AG04449 (cell line): ENCODE data around the gene IFT25.
A peak's percentile ranks its signal among the peaks of the same experiment; 100 is the strongest.

ENCODE experiments used
- CTCF ChIA-PET: fragments of 350-600 bp; formaldehyde crosslinking; extraction: SDS; loops from one replicate; lab custom pipeline; 2021; ENCODE audit warnings: antibody characterized with exemption; lab: Yijun Ruan, JAX
- POLR2A ChIA-PET: fragments of 400-600, 350-600 bp; formaldehyde crosslinking; extraction: SDS; loops from one replicate; lab custom pipeline; 2020; ENCODE audit warnings: antibody characterized with exemption, inconsistent platforms; lab: Yijun Ruan, JAX
- DNase-seq: peaks from one replicate; pipeline ENCODE4 v3.0.0-alpha.2; 2010; ENCODE audit warnings: low read depth, low spot score
- H3K4me3 ChIP-seq: 2 replicates; pipeline ENCODE4 v1.5.1; 2011; ENCODE audit warnings: low read depth, mild to moderate bottlenecking, control low read depth, low read length
- TF ChIP-seq, protein P1 (sequence below): IDR thresholded peaks from one replicate; pipeline ENCODE4 v1.5.1; 2011; ENCODE audit warnings: mild to moderate bottlenecking, moderate library complexity, low read length, control low read depth, inconsistent platforms; ENCODE audit not compliant: insufficient read depth; ENCODE audit errors: missing control alignments

The IFT25 gene

DNA sequence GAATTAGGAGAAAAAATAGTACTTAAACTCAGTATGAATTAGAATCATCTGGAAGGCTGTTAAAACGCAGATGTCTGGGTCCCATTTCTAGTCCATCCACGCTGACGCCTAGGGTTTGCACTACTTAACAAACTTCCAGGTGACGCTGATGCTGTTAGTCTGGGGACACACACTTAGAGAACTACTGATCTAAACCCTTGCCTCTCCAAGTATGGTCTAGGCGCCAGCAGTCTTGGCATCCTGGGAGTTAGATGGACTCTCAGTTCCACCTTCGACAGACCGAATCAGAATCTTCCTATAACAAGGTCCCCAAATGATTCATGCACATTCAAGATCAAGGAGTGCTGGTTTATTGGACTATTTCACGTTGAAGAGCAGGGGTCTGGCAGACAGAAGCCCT lies 40.0 kb downstream of the IFT25 start:
- TF ChIP-seq, protein P1, sequence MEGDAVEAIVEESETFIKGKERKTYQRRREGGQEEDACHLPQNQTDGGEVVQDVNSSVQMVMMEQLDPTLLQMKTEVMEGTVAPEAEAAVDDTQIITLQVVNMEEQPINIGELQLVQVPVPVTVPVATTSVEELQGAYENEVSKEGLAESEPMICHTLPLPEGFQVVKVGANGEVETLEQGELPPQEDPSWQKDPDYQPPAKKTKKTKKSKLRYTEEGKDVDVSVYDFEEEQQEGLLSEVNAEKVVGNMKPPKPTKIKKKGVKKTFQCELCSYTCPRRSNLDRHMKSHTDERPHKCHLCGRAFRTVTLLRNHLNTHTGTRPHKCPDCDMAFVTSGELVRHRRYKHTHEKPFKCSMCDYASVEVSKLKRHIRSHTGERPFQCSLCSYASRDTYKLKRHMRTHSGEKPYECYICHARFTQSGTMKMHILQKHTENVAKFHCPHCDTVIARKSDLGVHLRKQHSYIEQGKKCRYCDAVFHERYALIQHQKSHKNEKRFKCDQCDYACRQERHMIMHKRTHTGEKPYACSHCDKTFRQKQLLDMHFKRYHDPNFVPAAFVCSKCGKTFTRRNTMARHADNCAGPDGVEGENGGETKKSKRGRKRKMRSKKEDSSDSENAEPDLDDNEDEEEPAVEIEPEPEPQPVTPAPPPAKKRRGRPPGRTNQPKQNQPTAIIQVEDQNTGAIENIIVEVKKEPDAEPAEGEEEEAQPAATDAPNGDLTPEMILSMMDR, result no peak
- POLR2A ChIA-PET, result no interaction called here
- no peak for DNase-seq

DNA sequence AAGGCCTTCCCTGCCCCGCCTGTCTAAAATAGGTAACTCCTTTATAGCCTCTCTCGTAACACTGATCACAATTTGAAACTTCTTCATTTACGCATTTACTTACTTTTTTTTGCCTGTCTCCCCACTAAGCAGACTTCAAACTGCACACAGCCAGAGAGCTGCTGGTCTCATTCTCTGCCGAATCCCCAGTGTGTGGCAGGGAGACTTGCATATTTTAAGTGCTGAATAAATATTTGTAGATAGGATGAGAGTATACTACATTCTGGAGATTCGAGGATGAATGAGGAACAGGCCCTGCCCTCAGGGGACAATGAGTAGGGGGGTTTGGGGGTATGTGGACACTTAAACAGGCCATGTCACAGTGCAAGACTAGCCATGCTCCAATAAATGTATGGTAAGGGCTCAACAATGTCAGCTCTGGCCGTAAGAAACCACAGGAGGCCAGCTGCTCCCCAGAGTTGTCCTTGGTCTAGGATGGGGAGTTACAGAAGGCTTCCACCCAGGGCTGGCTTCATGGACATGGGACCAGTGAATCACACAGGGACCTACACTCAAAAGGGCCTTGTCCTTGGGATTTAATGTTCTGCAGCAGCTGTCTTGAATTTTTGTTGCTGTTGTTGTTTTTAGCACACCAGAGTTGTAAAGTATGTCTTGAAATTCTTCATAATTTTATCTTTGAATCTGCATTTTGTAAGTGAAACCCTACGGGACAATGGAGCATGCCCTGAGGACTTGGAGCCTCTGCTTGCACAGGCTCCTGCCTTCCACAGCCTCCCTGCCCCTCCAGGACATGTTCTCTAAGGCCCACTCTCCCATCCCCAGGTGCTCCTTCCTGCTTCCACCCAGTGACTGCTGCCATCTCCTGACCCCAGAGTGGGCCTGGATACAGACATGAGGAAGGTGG lies 43.0 kb downstream of the IFT25 start:
- ChIA-PET CTCF (interaction anchor here (1.2 kb wide), 1 partner anchor 46 kb away, joined by 3 read pairs; no protein-coding TSS in a partner anchor), POLR2A (no interaction called here)
- TF ChIP-seq, protein P1, result no peak
- no peak overlapping the region for H3K4me3 ChIP-seq
- no peak for DNase-seq

More for the DNA sequence above, 40.0 kb downstream of the IFT25 start:
- CTCF ChIA-PET, result no interaction called here
- no peak overlapping the region for H3K4me3 ChIP-seq

DNA sequence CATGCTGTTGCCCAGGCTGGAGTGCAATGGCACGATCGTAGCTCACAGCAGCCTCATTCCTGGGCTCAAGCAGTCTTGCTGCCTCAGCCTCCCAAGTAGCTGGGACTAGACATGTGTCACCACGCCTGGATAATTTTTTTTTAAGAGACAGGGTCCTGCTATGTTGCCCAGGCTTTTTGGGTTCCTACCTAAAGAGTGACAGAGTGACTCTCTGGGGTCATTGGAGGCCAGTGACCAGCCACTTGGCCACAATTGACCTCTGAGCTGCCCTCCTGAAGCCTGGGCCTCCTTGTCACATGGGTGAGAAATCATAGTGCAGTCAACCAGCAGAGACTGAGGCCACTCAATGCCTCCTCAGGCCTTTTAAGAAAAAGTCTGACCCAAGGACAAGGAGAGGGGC lies 45.8 kb downstream of the IFT25 start:
- DNase-seq, result no peak
- H3K4me3 ChIP-seq, result no peak overlapping the region
- TF ChIP-seq, protein P1, result no peak
- POLR2A ChIA-PET, result no interaction called here
- CTCF ChIA-PET, result interaction anchor here (1.3 to 2.6 kb wide), 4 partner anchors 19 to 49 kb away, joined by 3 to 12 read pairs (median 6); partner anchors contain the start of genes IFT25 and LRRC42

DNA sequence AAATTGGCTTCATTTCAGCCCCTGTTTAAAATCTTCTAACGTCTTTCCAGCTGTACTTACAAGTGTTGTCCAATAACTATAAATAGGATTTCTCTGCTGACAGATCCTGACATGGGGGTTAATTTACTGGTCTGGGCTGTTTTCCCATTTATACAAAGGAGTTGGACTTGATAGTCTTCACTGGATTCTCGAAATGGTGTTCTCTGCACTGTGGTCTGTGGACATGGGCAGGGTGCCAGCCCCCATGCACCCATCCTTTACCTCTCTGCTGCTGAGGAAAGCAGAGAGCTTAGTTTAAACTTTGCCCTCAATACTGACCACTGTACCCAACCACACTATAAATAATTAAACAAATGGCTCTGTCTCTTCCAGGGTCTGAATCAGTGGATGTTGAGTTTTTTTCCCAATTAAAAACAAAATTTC lies 46.3 kb downstream of the IFT25 start:
- TF ChIP-seq, protein P1, result no peak
- no peak overlapping the region for H3K4me3 ChIP-seq
- ChIA-PET CTCF (interaction anchor here (1.3 to 2.6 kb wide), 4 partner anchors 19 to 49 kb away, joined by 3 to 12 read pairs (median 6); partner anchors contain the start of genes IFT25 and LRRC42), POLR2A (no interaction called here)
- DNase-seq, result no peak

DNA sequence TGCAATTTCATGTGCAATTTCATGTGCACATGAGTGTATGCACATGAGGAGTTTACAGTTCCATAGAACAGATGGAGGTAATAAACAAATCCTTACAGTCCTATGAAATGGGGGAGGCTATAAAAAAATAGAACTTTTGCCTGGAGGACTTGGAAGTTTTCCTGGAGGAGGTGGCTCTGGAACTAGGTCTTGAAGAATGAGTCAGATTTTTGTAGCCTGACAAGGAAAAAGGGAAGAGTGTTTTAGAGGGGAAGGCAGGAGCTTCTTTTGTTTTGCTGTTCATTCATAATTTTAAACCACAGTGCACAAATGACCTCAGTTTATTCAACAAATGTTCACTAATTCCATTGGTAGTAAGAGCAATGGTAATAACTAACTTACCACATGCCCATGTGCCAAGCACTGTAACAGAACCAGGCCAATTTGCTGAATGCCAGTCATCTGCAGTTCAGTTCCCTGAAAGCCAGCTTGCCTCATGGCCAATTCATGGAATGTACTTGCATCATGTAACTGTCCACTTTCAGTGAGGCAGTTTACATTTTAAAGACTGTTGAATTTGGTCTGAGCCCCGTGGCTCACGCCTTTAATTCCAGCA lies 48.8 kb downstream of the IFT25 start:
- peak; percentile 58 for DNase-seq
- POLR2A ChIA-PET, result interaction anchor here (1.2 kb wide), 1 partner anchor 49 kb away, joined by 5 read pairs; the partner anchor contains the start of gene IFT25
- TF ChIP-seq, protein P1, result no peak
- CTCF ChIA-PET, result interaction anchor here (1.0 kb wide), 1 partner anchor 14 kb away, joined by 4 read pairs; no protein-coding TSS in a partner anchor
- no peak overlapping the region for H3K4me3 ChIP-seq
